Stimulated activated CD4-positive, alpha-beta T cell treated with anti-CD3 and anti-CD28 coated beads, Interleukin-4, amount 100 ng/mL, for 48 hours (primary cell): ENCODE data around the gene FRMD8.

Experiments
- DNase-seq, 2 donors: peaks; one replicate each; pipeline ENCODE4 v3.0.0-alpha.2; 2020; ENCODE audit warnings: low read depth in 2 of 2

Gene FRMD8

GRCh38 chr11:65454696-65455456 lies 68.4 kb downstream of the FRMD8 start:
- DNase-seq: peak; percentile 75 to 79

- DNase-seq: no peak
These were observed 70.0 kb downstream of the FRMD8 start for GRCh38 chr11:65456418-65456817.

GRCh38 chr11:65459552-65459951 lies 73.1 kb downstream of the FRMD8 start:
- no peak for DNase-seq
